ENCODE data around the gene RAX2.
"Not testable (repeated sequence)": the region's sequence is repeated elsewhere in the genome, so short reads cannot be mapped to it uniquely, and the experiment has no call there.

The RAX2 gene

DNA sequence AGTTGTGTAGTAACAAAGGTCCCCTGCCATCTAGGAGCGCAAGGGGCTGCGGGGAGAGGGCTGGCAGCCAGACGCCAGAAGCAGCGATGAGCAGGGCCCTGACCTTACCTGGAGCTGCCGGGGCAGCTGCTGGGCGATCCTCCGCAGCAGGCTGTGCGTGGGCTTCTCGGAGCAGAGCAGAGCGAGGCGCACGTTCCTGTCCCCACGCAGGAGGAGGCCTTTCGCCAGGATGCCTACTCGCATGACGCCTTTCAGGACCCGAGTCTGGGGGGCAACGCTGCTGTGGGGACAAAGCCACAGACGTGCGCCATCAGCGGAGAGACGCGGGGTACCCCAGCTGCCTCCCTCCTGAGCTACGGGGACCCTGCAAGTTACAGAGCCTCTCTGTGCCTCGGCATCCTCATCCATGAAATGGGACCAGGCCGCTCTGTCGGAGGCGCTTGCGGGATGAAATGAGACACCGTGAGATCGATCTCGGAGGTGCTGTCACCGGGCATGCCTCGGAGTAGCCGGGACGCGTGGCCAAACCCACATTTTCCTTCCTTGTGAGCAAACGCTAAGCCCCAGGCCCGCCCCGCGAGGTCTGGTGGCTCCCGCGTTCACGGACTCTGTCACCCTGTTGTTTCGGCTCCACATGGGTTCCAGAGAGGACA is 44.7 kb upstream of the RAX2 start:
- TF ChIP-seq, protein P1, sequence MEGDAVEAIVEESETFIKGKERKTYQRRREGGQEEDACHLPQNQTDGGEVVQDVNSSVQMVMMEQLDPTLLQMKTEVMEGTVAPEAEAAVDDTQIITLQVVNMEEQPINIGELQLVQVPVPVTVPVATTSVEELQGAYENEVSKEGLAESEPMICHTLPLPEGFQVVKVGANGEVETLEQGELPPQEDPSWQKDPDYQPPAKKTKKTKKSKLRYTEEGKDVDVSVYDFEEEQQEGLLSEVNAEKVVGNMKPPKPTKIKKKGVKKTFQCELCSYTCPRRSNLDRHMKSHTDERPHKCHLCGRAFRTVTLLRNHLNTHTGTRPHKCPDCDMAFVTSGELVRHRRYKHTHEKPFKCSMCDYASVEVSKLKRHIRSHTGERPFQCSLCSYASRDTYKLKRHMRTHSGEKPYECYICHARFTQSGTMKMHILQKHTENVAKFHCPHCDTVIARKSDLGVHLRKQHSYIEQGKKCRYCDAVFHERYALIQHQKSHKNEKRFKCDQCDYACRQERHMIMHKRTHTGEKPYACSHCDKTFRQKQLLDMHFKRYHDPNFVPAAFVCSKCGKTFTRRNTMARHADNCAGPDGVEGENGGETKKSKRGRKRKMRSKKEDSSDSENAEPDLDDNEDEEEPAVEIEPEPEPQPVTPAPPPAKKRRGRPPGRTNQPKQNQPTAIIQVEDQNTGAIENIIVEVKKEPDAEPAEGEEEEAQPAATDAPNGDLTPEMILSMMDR (conservative IDR thresholded peaks at IDR 0.05; ENCODE audit: low read depth), result no peak
- ChIA-PET POLR2A (ENCODE audit: low non-redundant PET) (no interaction called here), CTCF (no interaction called here)
- H3K27ac ChIP-seq, result no peak overlapping the region
- DNase-seq (ENCODE audit: low spot score), result no peak

DNA sequence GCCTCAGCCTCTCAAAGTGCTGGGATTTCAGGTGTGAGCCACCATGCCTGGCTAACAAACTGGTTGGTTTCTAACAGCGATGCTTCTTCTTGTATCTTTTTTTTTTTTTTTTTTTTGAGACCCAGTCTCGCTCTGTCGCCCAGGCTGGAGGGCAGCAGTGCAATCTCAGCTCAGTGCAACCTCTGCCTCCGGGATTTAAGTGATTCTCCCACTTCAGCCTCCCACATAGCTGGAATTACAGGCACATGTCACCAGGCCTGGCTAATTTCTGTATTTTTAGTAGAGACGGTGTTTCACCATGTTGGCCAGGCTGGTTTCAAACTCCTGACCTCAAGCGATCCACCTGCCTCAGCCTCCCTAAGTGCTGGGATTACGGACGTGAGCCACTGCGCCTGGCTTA is 44.1 kb upstream of the RAX2 start:
- H3K27ac ChIP-seq; POLR2A ChIA-PET (ENCODE audit: low non-redundant PET); CTCF ChIA-PET; DNase-seq (ENCODE audit: low spot score): not testable (repeated sequence)

DNA sequence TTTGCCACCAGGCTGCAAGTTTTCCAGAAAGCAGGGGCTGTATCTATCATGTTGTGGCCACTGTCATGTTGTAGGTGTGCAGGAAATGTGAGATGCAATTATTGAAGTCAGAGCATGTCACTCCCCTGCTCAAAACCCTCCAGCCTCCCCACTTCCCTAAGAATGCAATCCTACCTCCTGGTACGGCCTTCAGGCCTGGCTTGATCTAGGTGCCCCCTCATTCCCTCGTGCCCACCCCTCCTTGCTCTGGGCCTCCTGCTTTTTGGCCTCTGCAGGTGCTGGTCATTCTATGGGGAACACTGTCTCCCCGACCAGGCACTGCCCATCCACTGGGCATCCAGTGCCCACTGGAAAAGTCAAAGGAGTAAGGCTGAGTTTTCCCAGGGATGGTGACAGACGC is 42.6 kb upstream of the RAX2 start:
- TF ChIP-seq, protein P1 (conservative IDR thresholded peaks at IDR 0.05; ENCODE audit: low read depth), result no peak
- CTCF ChIA-PET, result no interaction called here
- no peak overlapping the region for H3K27ac ChIP-seq
- POLR2A ChIA-PET (ENCODE audit: low non-redundant PET), result no interaction called here
- no peak for DNase-seq (ENCODE audit: low spot score)

DNA sequence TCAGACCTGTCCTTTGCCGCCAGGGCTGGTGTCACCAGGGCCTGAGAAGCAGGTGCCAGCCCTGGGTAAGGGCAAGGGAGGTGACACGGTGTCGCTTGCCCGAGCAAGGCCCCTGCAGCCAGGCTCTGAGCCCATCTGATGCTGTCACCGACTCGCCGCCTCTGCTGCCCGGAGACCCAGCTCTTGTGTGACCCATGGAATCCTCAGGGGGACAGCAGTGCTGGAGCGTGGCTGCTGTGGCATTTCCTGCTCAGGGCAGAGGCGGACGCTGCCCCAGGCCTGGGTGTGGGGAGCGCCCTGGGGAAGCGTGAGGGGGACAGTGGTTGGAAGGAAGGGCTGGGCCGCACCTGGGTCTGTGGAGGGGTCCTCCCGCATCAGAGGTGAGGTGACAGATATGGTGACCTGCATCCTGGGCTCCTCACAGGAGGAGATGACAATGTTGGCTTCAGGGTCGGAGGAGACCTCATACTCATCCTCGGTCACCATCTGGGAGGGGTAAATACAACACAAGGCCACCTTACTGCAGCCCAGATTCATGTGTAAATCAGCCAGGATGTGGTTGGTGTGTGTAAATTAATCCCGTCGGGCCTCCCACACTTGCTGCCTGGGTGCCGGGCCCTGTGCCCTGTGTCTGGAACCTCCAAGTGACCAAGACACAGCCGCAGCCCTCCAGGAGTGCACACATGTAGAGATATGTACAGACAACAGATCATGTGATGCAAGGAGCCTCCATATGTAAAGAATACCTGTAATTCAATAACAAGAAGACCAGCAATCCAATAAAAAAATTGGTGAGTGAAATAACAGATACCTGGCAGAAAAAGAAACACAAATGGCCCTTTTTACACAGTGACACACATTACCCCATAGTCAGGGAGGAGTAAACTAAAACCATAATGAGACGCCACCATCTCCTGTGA is 41.7 kb upstream of the RAX2 start:
- H3K27ac ChIP-seq, result no peak overlapping the region
- CTCF ChIA-PET, result interaction anchor here (0.5 kb wide), 1 partner anchor 97 kb away, joined by 3 read pairs; no protein-coding TSS in a partner anchor
- TF ChIP-seq, protein P1 (conservative IDR thresholded peaks at IDR 0.05; ENCODE audit: low read depth), result no peak
- DNase-seq (ENCODE audit: low spot score), result no peak
- POLR2A ChIA-PET (ENCODE audit: low non-redundant PET), result no interaction called here

DNA sequence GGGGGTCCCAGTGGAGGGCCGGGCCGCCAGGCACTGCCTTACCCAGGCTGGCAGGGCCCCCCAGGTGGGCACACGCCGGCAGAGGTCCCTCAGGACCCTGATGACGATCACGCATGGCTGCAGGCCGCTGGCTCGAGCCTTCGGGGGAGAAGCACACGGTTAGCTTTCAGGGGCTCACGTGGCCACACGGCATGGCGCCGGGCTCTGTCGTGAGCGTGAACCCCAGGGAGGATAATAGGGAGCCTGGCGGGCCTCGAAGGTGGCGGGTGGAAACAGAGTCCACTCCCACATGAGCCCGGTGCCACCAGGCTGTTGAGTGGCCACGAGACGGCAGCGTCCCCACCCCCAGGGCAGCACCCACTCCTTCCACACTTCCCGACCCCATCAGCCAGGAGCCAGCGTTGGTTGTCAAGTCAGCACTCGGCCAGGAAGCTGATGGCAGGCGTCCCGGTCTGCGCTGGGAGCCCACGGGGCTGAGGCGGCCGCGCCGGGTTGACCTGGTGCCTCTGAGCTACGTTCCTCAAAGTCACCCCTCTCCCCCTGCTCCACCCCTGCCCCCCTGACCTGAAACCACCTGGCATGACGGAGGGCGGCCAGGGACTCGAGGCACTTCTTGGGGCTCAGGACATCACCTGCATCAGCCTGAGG is 38.8 kb upstream of the RAX2 start:
- ChIA-PET POLR2A (ENCODE audit: low non-redundant PET) (no interaction called here), CTCF (no interaction called here)
- TF ChIP-seq, protein P1 (conservative IDR thresholded peaks at IDR 0.05; ENCODE audit: low read depth), result no peak
- DNase-seq (ENCODE audit: low spot score), result no peak
- no peak overlapping the region for H3K27ac ChIP-seq

DNA sequence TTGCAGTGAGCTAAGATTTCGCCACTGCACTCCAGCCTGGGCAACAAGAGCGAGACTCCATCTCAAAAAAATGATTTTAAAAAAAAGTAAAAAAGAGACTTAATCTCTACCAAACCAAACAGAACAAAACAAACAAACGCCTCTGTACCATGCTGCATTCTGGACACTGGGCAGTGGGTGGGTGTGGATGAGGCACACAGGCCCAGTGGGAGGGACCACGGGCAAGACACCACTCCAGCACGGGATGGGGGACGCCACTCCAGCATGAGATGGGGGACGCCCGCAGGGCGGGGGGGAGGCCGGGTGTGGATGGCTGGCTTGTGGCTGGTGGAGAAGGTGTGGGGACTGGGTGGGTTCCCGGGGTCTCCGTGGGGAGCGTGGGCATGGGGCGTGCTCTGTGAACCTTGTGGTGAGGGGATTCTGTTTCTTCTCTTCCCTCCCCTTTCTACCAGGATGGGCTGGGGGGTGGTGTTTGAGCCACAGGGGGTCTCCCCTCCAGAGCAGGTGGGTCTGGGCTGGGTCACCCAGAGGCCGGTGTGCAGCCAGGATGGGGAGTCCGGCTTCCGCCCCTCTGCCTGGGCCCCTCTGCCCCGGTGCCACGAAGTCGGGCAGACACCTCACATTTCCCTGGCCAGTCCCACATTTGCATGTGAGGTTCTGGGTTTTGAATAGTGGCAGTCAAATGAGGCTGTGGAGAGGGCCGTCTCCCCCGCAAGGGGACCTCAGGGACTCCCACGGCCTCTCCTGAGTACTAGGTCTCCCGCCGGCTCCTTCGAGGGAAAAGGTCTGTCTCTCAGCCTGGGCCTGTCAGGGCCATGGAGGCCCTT is 38.1 kb upstream of the RAX2 start:
- ChIA-PET POLR2A (ENCODE audit: low non-redundant PET) (no interaction called here), CTCF (interaction anchor here (0.6 kb wide), 1 partner anchor 9 kb away, joined by 3 read pairs; no protein-coding TSS in a partner anchor)
- DNase-seq (ENCODE audit: low spot score), result no peak
- H3K27ac ChIP-seq, result no peak overlapping the region
- TF ChIP-seq, protein P1 (conservative IDR thresholded peaks at IDR 0.05; ENCODE audit: low read depth), result no peak
